Measurements from ENCODE around the gene PDE4B.

- no peak for TF ChIP-seq POLR2AphosphoS5 (IDR thresholded peaks at IDR 0.05)
- TF ChIP-seq, protein P1, sequence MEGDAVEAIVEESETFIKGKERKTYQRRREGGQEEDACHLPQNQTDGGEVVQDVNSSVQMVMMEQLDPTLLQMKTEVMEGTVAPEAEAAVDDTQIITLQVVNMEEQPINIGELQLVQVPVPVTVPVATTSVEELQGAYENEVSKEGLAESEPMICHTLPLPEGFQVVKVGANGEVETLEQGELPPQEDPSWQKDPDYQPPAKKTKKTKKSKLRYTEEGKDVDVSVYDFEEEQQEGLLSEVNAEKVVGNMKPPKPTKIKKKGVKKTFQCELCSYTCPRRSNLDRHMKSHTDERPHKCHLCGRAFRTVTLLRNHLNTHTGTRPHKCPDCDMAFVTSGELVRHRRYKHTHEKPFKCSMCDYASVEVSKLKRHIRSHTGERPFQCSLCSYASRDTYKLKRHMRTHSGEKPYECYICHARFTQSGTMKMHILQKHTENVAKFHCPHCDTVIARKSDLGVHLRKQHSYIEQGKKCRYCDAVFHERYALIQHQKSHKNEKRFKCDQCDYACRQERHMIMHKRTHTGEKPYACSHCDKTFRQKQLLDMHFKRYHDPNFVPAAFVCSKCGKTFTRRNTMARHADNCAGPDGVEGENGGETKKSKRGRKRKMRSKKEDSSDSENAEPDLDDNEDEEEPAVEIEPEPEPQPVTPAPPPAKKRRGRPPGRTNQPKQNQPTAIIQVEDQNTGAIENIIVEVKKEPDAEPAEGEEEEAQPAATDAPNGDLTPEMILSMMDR (IDR thresholded peaks at IDR 0.05): no peak
Measured at GRCh38 chr1:65952696-65953095, 160.0 kb downstream of the PDE4B start.
